Parietal lobe (tissue), 1 donor: Measurements from ENCODE around the gene NECTIN3. TPM values are rescaled to one million over a fixed set of nuclear protein-coding genes. Genes with fewer than 3 reads are reported as not detected.

Source experiments
- total RNA-seq: library from RNA; depleted of rRNA; stranded (reverse); fragments of >200 nt; gene quantifications from one replicate; pipeline ENCODE4 v1.2.3, GENCODE V29; 2014

The NECTIN3 gene
- 119 TPM for total RNA-seq

GRCh38 chr3:111071257-111072030 lies at the start of gene NECTIN3:
TSS of gene NECTIN3 (plus strand) at chr3:111071816. CDS start at chr3:111072018, 202 bp downstream.

